ENCODE measurements around the gene PUM1. TPM values are rescaled to one million over a fixed set of nuclear protein-coding genes. Genes with fewer than 3 reads are reported as not detected.

The PUM1 gene
- total RNA-seq, 1 donor from 2014 or later = 105 TPM

DNA sequence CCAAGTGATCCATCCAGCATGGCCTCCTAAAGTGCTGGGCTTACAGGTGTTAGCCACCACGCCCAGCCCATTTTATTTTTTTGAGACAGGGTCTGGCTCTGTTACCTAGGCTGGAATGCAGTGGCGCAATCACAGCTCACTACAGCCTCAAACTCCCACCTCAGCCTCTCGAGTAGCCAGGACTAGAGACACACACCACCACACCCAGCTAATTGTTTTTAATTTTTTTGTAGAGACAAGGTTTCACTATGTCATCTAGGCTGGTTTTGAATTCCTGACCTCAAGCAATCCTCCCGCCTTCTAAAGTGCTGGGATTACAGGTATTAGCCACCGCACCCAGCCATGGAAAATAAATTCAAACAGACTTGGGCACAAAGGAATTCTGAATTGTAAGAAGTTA, 31.9 kb downstream of the PUM1 start:
- TF ChIP-seq, protein P1, sequence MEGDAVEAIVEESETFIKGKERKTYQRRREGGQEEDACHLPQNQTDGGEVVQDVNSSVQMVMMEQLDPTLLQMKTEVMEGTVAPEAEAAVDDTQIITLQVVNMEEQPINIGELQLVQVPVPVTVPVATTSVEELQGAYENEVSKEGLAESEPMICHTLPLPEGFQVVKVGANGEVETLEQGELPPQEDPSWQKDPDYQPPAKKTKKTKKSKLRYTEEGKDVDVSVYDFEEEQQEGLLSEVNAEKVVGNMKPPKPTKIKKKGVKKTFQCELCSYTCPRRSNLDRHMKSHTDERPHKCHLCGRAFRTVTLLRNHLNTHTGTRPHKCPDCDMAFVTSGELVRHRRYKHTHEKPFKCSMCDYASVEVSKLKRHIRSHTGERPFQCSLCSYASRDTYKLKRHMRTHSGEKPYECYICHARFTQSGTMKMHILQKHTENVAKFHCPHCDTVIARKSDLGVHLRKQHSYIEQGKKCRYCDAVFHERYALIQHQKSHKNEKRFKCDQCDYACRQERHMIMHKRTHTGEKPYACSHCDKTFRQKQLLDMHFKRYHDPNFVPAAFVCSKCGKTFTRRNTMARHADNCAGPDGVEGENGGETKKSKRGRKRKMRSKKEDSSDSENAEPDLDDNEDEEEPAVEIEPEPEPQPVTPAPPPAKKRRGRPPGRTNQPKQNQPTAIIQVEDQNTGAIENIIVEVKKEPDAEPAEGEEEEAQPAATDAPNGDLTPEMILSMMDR (IDR thresholded peaks at IDR 0.05) = no peak
- Mint-ChIP-seq H3K36me3 (ENCODE audit: low read depth) (peaks cover 5% of the 10 kb centered on the region), H3K27me3 (ENCODE audit: low read depth) (no peaks in the 10 kb centered on the region), H3K27ac (ENCODE audit: unreplicated experiment) (no peak overlapping the region), H3K4me1 (ENCODE audit: low read depth) (peaks cover 63% of the 10 kb centered on the region), H3K4me3 (ENCODE audit: unreplicated experiment) (no peak overlapping the region), H3K9me3 (ENCODE audit: low read depth) (no peaks in the 10 kb centered on the region)
- DNase-seq (ENCODE audit: low spot score) = no peak

DNA sequence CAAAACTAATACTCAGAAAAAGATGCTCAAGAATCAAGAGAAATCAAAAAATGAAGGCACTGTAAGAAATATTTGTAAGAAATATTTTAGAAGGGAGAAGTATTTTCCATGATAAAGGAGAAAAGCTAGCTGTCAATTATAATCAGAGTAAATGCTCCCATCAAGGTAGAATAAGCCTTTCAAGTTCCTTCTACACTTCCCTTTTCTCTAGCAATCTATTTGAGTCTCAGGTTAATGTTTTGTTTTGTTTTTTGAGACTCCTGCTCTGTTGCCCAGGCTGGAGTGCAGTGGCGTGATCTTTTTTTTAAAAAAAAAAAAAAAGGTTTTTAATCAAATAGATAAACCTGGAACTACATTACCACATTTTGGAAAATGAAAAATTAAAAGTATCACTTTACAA, 33.3 kb downstream of the PUM1 start:
- Mint-ChIP-seq H3K9me3 (ENCODE audit: low read depth) (no peaks in the 10 kb centered on the region), H3K27me3 (ENCODE audit: low read depth) (no peaks in the 10 kb centered on the region), H3K27ac (ENCODE audit: unreplicated experiment) (no peak overlapping the region), H3K36me3 (ENCODE audit: low read depth) (peaks cover 12% of the 10 kb centered on the region), H3K4me1 (ENCODE audit: low read depth) (peaks cover 63% of the 10 kb centered on the region), H3K4me3 (ENCODE audit: unreplicated experiment) (no peak overlapping the region)
- TF ChIP-seq, protein P1 (IDR thresholded peaks at IDR 0.05) = no peak
- no peak for DNase-seq (ENCODE audit: low spot score)

DNA sequence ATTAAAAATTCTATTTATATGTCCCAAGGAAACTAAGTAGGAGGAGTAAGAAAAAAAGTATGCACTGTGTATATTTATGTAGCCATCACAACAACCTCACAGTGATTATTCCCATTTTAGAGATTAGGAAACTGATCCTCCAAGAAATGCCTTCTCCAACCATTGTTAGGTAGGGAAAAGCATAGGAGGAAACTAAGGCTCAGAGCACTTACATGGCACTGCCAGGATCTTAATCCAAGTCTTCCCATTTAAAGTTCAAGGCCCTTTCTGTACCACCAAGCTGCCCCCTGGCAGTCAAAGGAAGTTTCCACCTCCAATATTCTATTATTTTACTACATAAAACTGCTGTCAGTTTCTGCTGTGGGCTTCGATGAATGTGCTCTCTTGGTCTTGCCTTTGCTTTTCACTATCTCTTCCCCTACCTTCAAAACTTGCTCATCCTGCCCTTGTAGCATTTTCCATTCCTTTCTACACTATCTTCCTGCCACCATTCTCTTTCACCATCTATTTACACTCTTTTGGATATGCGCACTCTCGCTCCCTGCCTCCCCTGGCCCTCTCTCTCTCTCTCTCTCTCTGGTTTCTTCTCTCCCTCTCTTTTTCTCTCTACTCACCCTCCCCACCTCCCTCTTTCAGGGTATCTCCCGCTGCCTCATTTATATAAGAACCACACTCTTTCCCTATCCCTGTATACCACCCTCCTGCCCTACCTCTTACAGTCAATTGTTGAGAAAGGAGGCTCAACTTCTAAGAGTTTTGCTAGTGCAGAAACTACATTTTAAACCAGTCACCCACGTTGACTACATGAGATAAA, 34.0 kb downstream of the PUM1 start:
- H3K4me1 Mint-ChIP-seq (ENCODE audit: low read depth) = peaks cover 58% of the 10 kb centered on the region
- H3K27me3 Mint-ChIP-seq (ENCODE audit: low read depth) = no peaks in the 10 kb centered on the region
- no peaks in the 10 kb centered on the region for H3K9me3 Mint-ChIP-seq (ENCODE audit: low read depth)
- H3K4me3 Mint-ChIP-seq (ENCODE audit: unreplicated experiment) = no peak overlapping the region
- peak overlapping the region; percentile 77 for H3K27ac Mint-ChIP-seq (ENCODE audit: unreplicated experiment)
- H3K36me3 Mint-ChIP-seq (ENCODE audit: low read depth) = peaks cover 8% of the 10 kb centered on the region
- TF ChIP-seq, protein P1 (IDR thresholded peaks at IDR 0.05) = no peak
- DNase-seq (ENCODE audit: low spot score) = no peak

DNA sequence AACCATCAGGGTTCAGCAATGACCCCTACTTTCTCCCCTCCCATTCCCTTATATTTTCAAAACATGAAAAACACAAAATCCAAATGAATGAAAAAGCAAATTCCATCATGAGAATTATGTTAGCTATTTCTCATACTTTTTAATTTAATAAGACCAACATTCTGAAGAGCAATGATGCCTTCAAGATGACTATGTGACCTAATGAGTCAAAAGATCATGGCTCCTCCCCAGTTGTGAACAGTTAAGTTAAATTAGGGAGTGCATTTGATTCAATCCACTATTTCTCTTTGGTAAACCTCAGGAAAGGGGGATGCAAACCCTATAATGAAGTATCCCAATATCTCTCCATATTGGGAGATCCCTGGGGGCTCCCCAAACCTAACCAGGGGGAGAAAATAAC, 36.5 kb downstream of the PUM1 start:
- TF ChIP-seq, protein P1 (IDR thresholded peaks at IDR 0.05) = no peak
- Mint-ChIP-seq H3K27ac (ENCODE audit: unreplicated experiment) (peak overlapping the region; percentile 24), H3K4me1 (ENCODE audit: low read depth) (peaks cover 59% of the 10 kb centered on the region), H3K9me3 (ENCODE audit: low read depth) (no peaks in the 10 kb centered on the region), H3K27me3 (ENCODE audit: low read depth) (no peaks in the 10 kb centered on the region), H3K36me3 (ENCODE audit: low read depth) (peaks cover 10% of the 10 kb centered on the region), H3K4me3 (ENCODE audit: unreplicated experiment) (no peak overlapping the region)
- no peak for DNase-seq (ENCODE audit: low spot score)

DNA sequence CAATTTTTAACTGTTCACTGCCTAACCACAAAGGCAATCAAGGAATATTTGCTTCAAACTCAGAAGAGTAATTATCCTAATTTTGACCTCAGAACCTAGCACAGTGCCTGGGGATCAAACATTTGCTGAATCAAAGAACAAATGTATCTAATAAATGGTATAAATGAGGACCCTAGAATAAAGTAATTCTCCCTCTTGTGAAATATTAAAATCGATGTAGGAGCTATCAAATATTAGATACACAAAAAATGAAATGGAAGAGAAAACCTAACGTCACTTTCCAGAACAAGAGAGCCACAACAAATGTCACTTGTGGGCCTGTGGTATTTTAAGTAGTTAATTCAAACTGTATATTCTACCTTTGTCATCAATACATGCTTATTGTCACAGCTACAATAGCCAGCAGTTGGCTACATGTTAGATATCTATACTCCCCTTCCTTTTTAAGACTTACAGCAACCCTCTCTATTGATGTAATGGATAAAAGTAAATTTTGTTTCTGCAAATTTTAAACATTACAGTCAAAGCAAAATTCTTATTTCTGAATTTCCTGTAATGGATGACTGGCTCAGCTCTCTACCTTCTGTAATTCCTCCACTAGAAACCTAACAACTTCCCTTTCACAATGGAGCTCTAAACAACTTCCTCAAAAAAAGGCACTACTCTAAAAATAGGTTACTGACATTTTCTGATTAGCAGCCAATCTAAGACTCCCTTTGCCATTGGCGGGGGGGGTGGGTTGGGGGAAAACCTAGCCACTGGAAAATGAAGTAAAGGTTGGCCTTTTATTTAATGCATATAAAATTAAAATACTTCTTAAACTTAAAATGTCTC, 37.6 kb downstream of the PUM1 start:
- Mint-ChIP-seq H3K27me3 (ENCODE audit: low read depth) (no peaks in the 10 kb centered on the region), H3K4me3 (ENCODE audit: unreplicated experiment) (no peak overlapping the region), H3K27ac (ENCODE audit: unreplicated experiment) (peak overlapping the region; percentile 29), H3K36me3 (ENCODE audit: low read depth) (peaks cover 10% of the 10 kb centered on the region), H3K9me3 (ENCODE audit: low read depth) (no peaks in the 10 kb centered on the region), H3K4me1 (ENCODE audit: low read depth) (peaks cover 53% of the 10 kb centered on the region)
- TF ChIP-seq, protein P1 (IDR thresholded peaks at IDR 0.05) = no peak
- no peak for DNase-seq (ENCODE audit: low spot score)

Measured in chondrocyte (in vitro differentiated cells).